Calu3 (cell line): ENCODE measurements around the gene DTX1. TPM values are rescaled to one million over a fixed set of nuclear protein-coding genes. Genes with fewer than 3 reads are reported as not detected.

Experiments used
- BruUV-seq: library from RNA; stranded (reverse); fragments of 400-500 nt; replicated peaks from 2 replicates; lab custom pipeline; 2021; lab: Mats Ljungman, UMichigan
- CTCF ChIA-PET: fragments of 300-600 bp; sonication (Branson Sonifier 250); formaldehyde crosslinking; loops from one replicate; lab custom pipeline; 2022; ENCODE audit warnings: antibody characterized with exemption; lab: Charles Lee
- DNase-seq: peaks from one replicate; pipeline ENCODE4 v3.0.0; 2022
- H3K27ac Mint-ChIP-seq: one replicate; pipeline ENCODE4 v1.8.0; 2022; ENCODE audit warnings: mixed read lengths; ENCODE audit not compliant: unreplicated experiment
- H3K27me3 Mint-ChIP-seq: one replicate; pipeline ENCODE4 v1.8.0; 2022; ENCODE audit warnings: mixed read lengths; ENCODE audit not compliant: unreplicated experiment
- H3K36me3 Mint-ChIP-seq: one replicate; pipeline ENCODE4 v1.8.0; 2022; ENCODE audit warnings: mild to moderate bottlenecking, moderate library complexity, mixed read lengths; ENCODE audit not compliant: insufficient read depth, unreplicated experiment
- H3K4me1 Mint-ChIP-seq: one replicate; pipeline ENCODE4 v1.8.0; 2022; ENCODE audit warnings: mild to moderate bottlenecking, low read depth, mixed read lengths; ENCODE audit not compliant: unreplicated experiment
- H3K4me3 Mint-ChIP-seq: one replicate; pipeline ENCODE4 v1.8.0; 2022; ENCODE audit warnings: mild to moderate bottlenecking, low read depth, moderate library complexity, mixed read lengths; ENCODE audit not compliant: unreplicated experiment
- H3K9me3 Mint-ChIP-seq: one replicate; pipeline ENCODE4 v1.8.0; 2022; ENCODE audit warnings: low read depth, mixed read lengths; ENCODE audit not compliant: unreplicated experiment
- intact Hi-C: fragments of 100-400 bp; cut with micrococcal nuclease; formaldehyde crosslinking; loops from one replicate; pipeline ENCODE4 v1.10.0; 2022; ENCODE audit not compliant: unreplicated experiment
- total RNA-seq: library from RNA; stranded (reverse); gene quantifications from 2 replicates; pipeline ENCODE4 v1.2.3, GENCODE V29; 2022
- TF ChIP-seq, protein P1 (sequence below): fragments of 200-600 bp; IDR thresholded peaks from one replicate; pipeline ENCODE4 v1.8.0; 2022; ENCODE audit warnings: antibody characterized with exemption; ENCODE audit not compliant: unreplicated experiment

DTX1 gene
- total RNA-seq, 1 experiment from 2014 or later = not detected

DNA sequence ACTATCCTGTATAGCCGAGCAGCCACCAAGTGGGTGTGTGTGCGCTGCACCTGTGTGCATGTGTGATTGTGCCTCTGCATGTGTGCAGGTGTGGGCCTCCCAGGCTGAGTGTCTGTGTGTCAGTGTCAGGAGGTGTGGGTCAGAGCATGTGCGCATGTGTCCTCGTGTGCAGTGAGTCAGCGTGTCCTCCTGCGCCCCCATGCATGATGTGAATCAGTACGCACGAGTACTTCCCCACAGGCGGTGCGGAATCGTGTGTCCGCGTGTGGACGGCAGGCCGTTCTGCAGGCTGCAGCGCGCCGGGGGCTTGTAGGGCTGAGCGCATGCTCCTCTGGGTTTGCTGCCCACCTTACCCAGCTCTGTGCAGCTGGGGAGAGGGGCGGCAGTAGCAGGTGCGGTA, 34.2 kb downstream of the DTX1 start:
- no peaks in the 10 kb centered on the region for H3K9me3 Mint-ChIP-seq
- H3K27ac Mint-ChIP-seq = peak overlapping the region; percentile 35
- no peak overlapping the region for H3K4me3 Mint-ChIP-seq
- peaks cover 35% of the 10 kb centered on the region for H3K27me3 Mint-ChIP-seq
- CTCF ChIA-PET = no interaction called here
- BruUV-seq = no TSS peak
- no peak for DNase-seq
- TF ChIP-seq, protein P1, sequence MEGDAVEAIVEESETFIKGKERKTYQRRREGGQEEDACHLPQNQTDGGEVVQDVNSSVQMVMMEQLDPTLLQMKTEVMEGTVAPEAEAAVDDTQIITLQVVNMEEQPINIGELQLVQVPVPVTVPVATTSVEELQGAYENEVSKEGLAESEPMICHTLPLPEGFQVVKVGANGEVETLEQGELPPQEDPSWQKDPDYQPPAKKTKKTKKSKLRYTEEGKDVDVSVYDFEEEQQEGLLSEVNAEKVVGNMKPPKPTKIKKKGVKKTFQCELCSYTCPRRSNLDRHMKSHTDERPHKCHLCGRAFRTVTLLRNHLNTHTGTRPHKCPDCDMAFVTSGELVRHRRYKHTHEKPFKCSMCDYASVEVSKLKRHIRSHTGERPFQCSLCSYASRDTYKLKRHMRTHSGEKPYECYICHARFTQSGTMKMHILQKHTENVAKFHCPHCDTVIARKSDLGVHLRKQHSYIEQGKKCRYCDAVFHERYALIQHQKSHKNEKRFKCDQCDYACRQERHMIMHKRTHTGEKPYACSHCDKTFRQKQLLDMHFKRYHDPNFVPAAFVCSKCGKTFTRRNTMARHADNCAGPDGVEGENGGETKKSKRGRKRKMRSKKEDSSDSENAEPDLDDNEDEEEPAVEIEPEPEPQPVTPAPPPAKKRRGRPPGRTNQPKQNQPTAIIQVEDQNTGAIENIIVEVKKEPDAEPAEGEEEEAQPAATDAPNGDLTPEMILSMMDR = no peak
- peaks cover 24% of the 10 kb centered on the region for H3K4me1 Mint-ChIP-seq
- H3K36me3 Mint-ChIP-seq = peaks cover 17% of the 10 kb centered on the region
- intact Hi-C loops = no loop called here

DNA sequence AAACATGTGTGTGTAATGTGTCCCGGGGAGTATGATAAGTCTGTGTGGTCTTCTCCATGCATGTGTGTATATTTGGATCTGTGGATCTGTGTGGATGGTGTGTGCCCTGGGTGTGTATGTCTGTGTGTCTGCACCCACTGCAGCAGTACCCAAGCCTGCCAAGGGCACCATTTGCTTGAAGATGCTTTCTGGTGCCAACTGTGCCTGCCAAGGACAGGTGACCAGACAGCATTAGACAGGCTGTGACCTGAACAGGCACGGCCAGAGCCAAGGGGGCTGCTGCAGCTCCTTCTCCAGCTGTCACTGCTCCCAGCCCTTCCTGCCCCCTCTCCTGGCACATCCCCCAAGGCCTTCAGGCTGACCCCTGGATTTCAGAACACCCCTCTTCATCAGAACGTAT, 35.0 kb downstream of the DTX1 start:
- TF ChIP-seq, protein P1 = no peak
- BruUV-seq = no TSS peak
- DNase-seq = no peak
- CTCF ChIA-PET = interaction anchor here (0.6 kb wide), 1 partner anchor 12 kb away, joined by 3 read pairs; no protein-coding TSS in a partner anchor
- Mint-ChIP-seq H3K9me3 (no peaks in the 10 kb centered on the region), H3K36me3 (peaks cover 17% of the 10 kb centered on the region), H3K27me3 (peaks cover 35% of the 10 kb centered on the region), H3K27ac (no peak overlapping the region), H3K4me3 (no peak overlapping the region), H3K4me1 (peaks cover 17% of the 10 kb centered on the region)
- intact Hi-C loops = no loop called here

DNA sequence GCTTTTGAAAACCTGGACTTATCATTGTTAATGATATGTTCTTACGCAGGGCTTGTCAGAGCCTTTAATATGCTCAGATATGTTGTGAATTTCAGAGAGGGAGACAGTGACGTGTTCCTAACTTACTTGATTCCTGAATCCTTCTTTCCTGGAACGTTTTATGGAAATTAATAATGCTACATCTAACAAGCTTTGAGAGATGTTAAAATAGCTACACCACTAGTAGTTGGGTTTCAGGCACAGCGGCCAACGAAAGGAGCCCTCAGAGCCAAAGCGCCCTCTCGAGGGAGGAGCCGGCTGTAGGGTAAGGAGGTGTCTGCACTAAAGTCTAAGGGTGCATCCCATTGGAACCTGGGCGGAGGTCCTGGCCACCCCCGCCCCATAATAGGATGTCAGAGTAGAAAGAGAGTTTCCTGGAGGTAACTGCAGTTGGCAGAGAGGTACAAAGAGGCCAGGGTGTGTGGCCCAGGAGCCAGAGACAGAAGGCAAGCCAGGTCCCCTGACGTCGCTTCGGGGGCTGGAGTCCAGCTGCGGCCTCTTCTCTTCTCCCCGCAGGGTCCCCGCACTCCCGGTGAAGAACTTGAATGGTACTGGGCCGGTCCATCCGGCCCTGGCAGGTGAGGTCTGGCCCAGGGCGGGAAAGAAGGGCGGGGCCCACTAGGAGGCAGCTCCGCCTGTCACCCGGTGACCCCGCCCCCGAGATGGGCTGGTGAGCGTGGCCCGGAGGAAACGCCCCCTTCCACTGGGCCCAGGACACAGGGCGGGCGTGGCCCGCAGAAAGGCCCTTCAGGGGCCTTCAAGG, 36.3 kb downstream of the DTX1 start:
- Mint-ChIP-seq H3K27me3 (peaks cover 35% of the 10 kb centered on the region), H3K27ac (no peak overlapping the region), H3K36me3 (peaks cover 29% of the 10 kb centered on the region), H3K4me3 (peak overlapping the region; percentile 27), H3K4me1 (peaks cover 8% of the 10 kb centered on the region), H3K9me3 (no peaks in the 10 kb centered on the region)
- TF ChIP-seq, protein P1 = peak; percentile 11
- CTCF ChIA-PET = no interaction called here
- BruUV-seq = no TSS peak
- peak; percentile 75 for DNase-seq
- intact Hi-C loops = no loop called here

DNA sequence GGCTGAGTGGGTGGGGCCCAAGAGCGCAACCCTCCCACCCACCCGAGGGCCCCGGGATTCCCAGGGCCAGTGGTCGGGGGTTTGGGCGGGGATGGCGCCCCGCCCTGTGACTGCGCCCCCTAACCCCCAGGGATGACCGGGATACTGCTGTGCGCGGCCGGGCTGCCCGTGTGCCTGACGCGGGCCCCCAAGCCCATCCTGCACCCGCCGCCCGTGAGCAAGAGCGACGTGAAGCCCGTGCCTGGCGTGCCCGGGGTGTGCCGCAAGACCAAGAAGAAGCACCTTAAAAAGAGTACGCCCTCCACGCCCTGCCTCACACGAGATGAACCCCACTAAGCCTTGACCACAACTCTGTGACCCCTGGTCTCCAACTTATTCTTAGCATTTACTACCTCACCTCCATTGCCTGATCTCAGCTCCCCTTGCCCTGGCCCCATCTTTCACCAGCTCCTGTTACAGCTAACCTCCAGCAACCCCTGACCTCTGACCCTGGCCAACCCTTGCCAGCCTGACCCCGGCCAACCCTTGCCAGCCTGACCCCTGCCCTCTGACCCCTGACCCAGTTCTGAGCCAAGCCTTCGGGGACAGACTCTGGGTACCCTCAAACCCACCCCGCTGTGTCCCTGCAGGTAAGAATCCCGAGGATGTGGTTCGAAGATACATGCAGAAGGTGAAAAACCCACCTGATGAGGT, 37.0 kb downstream of the DTX1 start:
- no peak for DNase-seq
- Mint-ChIP-seq H3K4me3 (no peak overlapping the region), H3K27me3 (peaks cover 35% of the 10 kb centered on the region), H3K27ac (no peak overlapping the region), H3K9me3 (no peaks in the 10 kb centered on the region), H3K4me1 (peaks cover 13% of the 10 kb centered on the region), H3K36me3 (peaks cover 36% of the 10 kb centered on the region)
- TF ChIP-seq, protein P1 = no peak
- CTCF ChIA-PET = no interaction called here
- no TSS peak for BruUV-seq
- intact Hi-C loops = no loop called here
